OCI-LY7 (cell line): Measurements from ENCODE around the gene MEMO1. TPM values are rescaled to one million over a fixed set of nuclear protein-coding genes. Genes with fewer than 3 reads are reported as not detected.

ENCODE experiments used
- BruUV-seq: library from RNA; stranded (reverse); fragments of 400-500 nt; replicated peaks from 2 replicates; lab custom pipeline; 2021; lab: Mats Ljungman, UMichigan
- CTCF ChIA-PET: fragments of 300-600 bp; sonication (Branson Sonifier 250); formaldehyde crosslinking; loops from one replicate; lab custom pipeline; 2022; ENCODE audit warnings: antibody characterized with exemption; ENCODE audit not compliant: unreplicated experiment; lab: Charles Lee
- POLR2A ChIA-PET: fragments of 300-600 bp; sonication (Branson Sonifier 250); formaldehyde crosslinking; loops from one replicate; lab custom pipeline; 2022; ENCODE audit warnings: antibody characterized with exemption; lab: Charles Lee
- DNase-seq: peaks from one replicate; pipeline ENCODE4 v3.0.0-alpha.2; 2015; ENCODE audit warnings: low spot score
- H2AFZ ChIP-seq: fragments of 200-600 bp; sonication (generic), shearing (Covaris generic); 2 replicates; pipeline ENCODE4 v1.6.1; 2014; ENCODE audit warnings: mild to moderate bottlenecking, antibody characterized with exemption, low read length, moderate library complexity
- H3K27ac ChIP-seq: fragments of 200-600 bp; sonication (generic); 2 replicates; pipeline ENCODE4 v1.5.1; 2014; ENCODE audit warnings: mixed run types, low read depth, mild to moderate bottlenecking, moderate library complexity, low read length, inconsistent platforms; ENCODE audit not compliant: poor library complexity, severe bottlenecking
- H3K36me3 ChIP-seq: fragments of 200-600 bp; sonication (generic); 2 replicates; pipeline ENCODE4 v1.6.1; 2014; ENCODE audit warnings: mild to moderate bottlenecking, antibody characterized with exemption, low read length, moderate library complexity, mixed read lengths; ENCODE audit not compliant: insufficient read depth
- H3K4me1 ChIP-seq: fragments of 200-600 bp; sonication (generic); 2 replicates; pipeline ENCODE4 v1.5.1; 2014; ENCODE audit warnings: mild to moderate bottlenecking, low read length; ENCODE audit not compliant: insufficient read depth, poor library complexity, severe bottlenecking
- H3K4me2 ChIP-seq: fragments of 200-600 bp; sonication (generic); 2 replicates; pipeline ENCODE4 v1.6.1; 2014; ENCODE audit warnings: mild to moderate bottlenecking, low read length
- H3K4me3 ChIP-seq: fragments of 200-600 bp; sonication (generic); 2 replicates; pipeline ENCODE4 v1.5.1; 2014; ENCODE audit warnings: mild to moderate bottlenecking, low read depth, low read length; ENCODE audit not compliant: poor library complexity, severe bottlenecking
- H3K79me2 ChIP-seq: fragments of 200-600 bp; sonication (generic); 2 replicates; pipeline ENCODE4 v1.6.1; 2016; ENCODE audit warnings: low read depth, mild to moderate bottlenecking, low read length, moderate library complexity, mixed read lengths; ENCODE audit not compliant: insufficient read depth
- H3K9me2 ChIP-seq: fragments of 200-600 bp; sonication (generic); 2 replicates; pipeline ENCODE4 v1.6.1; 2016; ENCODE audit warnings: mild to moderate bottlenecking, low read length, mixed read lengths; ENCODE audit not compliant: insufficient read depth
- H3K9me3 ChIP-seq: fragments of 200-600 bp; sonication (generic); 2 replicates; pipeline ENCODE4 v1.6.1; 2014; ENCODE audit warnings: mild to moderate bottlenecking, mixed run types, low read length, mixed read lengths
- H4K20me1 ChIP-seq: fragments of 200-600 bp; sonication (generic); 2 replicates; pipeline ENCODE4 v1.6.1; 2014; ENCODE audit warnings: mild to moderate bottlenecking, antibody characterized with exemption, low read length, moderate library complexity, mixed read lengths; ENCODE audit not compliant: insufficient read depth
- EZH2phosphoT487 ChIP-seq: fragments of 200-600 bp; sonication (generic); IDR thresholded peaks from 2 replicates; pipeline ENCODE4 v1.6.1; 2018; ENCODE audit warnings: low read depth, borderline replicate concordance, mild to moderate bottlenecking, mixed run types, antibody characterized with exemption, low read length, moderate library complexity, mixed read lengths
- intact Hi-C: fragments of 100-400 bp; cut with micrococcal nuclease; formaldehyde crosslinking; loops from one replicate; pipeline ENCODE4 v1.10.0; 2022; ENCODE audit not compliant: unreplicated experiment
- total RNA-seq, 2 experiments: library from RNA; depleted of rRNA in 1 of 2; stranded (reverse); fragments of >200 nt in 1 of 2; shearing (Covaris generic) in 1 of 2; gene quantifications; 2 replicates each; pipeline ENCODE4 v1.2.3, GENCODE V29; 2014 to 2022
- TF ChIP-seq, protein P1 (sequence below): fragments of 200-600 bp; sonication (generic); conservative IDR thresholded peaks from 2 replicates; pipeline ENCODE4 v1.5.1; 2014; ENCODE audit warnings: mild to moderate bottlenecking, antibody characterized with exemption, low read length, moderate library complexity, mixed read lengths

Gene MEMO1
- total RNA-seq, 2 experiments from 2014 or later: 24.0 to 54.0 TPM

DNA sequence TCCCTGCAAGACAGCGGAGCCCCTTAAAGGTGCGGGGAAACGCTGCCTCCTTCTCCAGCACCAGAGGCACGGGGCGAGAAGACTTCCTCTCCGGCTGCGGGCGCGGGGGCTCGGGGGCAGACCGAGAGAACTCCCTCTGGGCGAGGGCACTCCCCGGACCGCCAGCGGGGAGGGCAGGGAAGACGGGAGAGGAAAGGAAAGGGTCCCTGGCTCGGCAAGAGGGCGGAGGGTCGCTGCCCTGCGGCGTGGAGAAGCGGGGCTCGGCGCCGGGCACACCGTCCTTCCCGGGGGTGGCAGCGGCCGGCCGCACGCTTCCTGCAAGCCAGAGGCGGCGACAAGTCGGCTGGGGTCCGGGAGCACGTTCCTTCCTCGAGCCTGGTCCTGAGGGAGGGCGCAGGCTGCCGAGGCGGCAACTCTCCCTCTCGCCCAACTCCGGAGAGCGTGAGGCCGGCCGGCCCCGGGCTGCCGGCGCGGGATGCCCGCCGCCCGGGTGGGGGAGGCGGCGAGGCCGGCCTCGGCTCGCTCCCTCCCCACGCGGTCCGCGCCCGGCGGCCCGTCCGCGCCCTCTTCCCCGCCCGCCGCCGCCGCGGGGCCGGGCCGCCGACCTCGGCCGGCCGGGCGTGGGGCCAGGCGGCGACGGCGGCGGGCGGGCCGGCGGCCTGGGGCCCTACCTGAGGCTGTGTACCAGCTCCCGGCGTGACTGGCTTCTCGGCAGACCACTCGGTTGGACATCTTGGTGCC lies 1.1 kb downstream of the MEMO1 start:
- Histone ChIP-seq H3K27ac (peak overlapping the region; percentile 90), H3K4me3 (peak overlapping the region; percentile 100), H3K36me3 (peaks cover 18% of the 10 kb centered on the region), H3K9me2 (no peaks in the 10 kb centered on the region), H4K20me1 (peaks cover 33% of the 10 kb centered on the region), H3K4me2 (peak overlapping the region; percentile 85), H3K4me1 (peaks cover 28% of the 10 kb centered on the region), H3K9me3 (no peaks in the 10 kb centered on the region), H2AFZ (peak overlapping the region; percentile 44; the same call in 1 of the 2 replicates), H3K79me2 (peaks cover 54% of the 10 kb centered on the region)
- ChIA-PET POLR2A (interaction anchor here (0.8 to 2.0 kb wide), 5 partner anchors 14 to 155 kb away, joined by 3 to 12 read pairs (median 4); partner anchors contain the start of gene SPAST), CTCF (no interaction called here)
- DNase-seq: peak; percentile 66
- BruUV-seq: no TSS peak
- TF ChIP-seq, protein P1, sequence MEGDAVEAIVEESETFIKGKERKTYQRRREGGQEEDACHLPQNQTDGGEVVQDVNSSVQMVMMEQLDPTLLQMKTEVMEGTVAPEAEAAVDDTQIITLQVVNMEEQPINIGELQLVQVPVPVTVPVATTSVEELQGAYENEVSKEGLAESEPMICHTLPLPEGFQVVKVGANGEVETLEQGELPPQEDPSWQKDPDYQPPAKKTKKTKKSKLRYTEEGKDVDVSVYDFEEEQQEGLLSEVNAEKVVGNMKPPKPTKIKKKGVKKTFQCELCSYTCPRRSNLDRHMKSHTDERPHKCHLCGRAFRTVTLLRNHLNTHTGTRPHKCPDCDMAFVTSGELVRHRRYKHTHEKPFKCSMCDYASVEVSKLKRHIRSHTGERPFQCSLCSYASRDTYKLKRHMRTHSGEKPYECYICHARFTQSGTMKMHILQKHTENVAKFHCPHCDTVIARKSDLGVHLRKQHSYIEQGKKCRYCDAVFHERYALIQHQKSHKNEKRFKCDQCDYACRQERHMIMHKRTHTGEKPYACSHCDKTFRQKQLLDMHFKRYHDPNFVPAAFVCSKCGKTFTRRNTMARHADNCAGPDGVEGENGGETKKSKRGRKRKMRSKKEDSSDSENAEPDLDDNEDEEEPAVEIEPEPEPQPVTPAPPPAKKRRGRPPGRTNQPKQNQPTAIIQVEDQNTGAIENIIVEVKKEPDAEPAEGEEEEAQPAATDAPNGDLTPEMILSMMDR: no peak
- no peak for TF ChIP-seq EZH2phosphoT487
- intact Hi-C loops: loop anchor here (2.0 kb wide), 2 partner anchors 29 to 155 kb away; partner anchors contain the start of genes DPY30 and SLC30A6

DNA sequence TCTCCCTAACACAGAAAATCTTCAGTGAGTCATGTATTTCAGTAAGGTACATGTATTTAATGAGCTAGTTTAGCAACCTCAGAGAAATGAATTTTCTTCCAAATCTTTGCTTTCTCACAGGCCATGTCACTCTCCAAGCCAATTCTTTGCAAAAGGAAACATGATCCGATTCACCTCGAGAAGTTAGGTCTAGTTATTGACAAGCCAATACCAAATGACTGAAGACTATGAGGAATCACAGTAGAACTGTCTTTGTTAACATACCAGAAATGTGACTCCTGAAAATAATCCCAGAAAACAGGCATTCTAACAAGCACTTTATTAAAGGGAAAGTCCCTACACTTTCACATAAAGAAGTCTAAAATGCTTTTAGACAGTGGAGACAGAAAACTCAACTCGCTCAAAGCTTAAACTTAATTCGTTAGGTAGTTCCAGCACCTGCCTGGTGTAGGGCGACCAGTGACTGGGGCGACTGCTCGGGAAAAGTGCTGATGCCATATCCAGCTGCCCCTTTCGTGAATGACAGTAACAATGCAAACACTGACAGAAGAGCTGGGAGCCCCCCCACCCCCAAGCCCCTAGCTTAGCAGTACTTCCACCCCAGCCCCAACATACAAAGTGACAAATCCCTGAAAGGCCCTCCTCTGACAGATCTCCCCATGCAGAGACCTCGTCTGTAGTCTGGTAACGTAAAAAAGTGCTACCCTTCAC lies 1.8 kb downstream of the MEMO1 start:
- peaks cover 33% of the 10 kb centered on the region for H4K20me1 ChIP-seq
- H3K9me3 ChIP-seq: no peaks in the 10 kb centered on the region
- peaks cover 62% of the 10 kb centered on the region for H3K79me2 ChIP-seq
- ChIA-PET CTCF (interaction anchor here (1.0 kb wide), 1 partner anchor 31 kb away, joined by 3 read pairs; the partner anchor contains the start of gene DPY30), POLR2A (interaction anchor here (0.7 to 2.4 kb wide), 12 partner anchors 10 to 164 kb away, joined by 3 to 12 read pairs (median 4); partner anchors contain the start of genes DPY30 and SPAST)
- no peaks in the 10 kb centered on the region for H3K9me2 ChIP-seq
- H3K4me1 ChIP-seq: peaks cover 28% of the 10 kb centered on the region
- intact Hi-C loops: no loop called here
- peaks cover 17% of the 10 kb centered on the region for H3K36me3 ChIP-seq
- DNase-seq: peak; percentile 4
- TSS peak; percentile 51 for BruUV-seq
- peak overlapping the region; percentile 79 for H3K27ac ChIP-seq
- peak overlapping the region; percentile 85 for H3K4me2 ChIP-seq
- TF ChIP-seq, protein P1: no peak
- no peak for TF ChIP-seq EZH2phosphoT487
- peak overlapping the region; percentile 100 for H3K4me3 ChIP-seq
- H2AFZ ChIP-seq: no peak overlapping the region; the same call in 1 of the 2 replicates
